ENCODE data around the gene ASXL1.

ASXL1 gene

DNA sequence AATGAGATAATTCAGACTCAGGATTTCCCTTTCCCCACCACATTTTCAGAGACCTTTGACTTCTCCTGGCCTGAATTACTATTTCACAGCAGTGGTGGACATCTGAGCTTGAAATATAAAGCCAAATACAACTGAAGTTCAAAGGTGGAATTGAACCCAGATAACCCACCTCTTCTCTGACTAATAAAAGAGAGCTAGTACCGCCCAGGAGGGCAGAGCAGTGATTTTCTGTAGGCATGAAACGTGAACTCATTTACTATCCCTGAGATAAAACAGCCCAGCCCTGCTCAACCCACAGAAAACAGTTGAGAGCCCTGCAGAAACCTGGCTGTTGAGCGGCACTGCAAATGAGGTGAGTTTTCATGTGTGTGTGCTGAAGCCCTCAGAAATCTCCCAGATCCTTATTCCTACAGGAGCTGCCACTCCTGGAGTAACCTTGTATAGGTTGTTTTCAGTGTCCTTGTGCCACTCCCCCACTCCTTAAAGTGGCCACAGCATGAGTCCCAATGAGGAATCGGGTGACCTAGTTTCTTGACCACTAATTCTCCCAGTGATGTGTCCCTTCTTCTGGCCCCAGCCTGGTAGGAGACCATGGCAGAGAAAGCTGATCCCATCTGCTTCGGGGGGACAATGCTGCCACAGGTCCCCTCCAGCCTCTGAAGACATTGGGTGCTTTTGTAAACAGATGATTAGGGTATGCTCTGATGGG, 127.8 kb downstream of the ASXL1 start:
- Histone ChIP-seq H3K27me3 (ENCODE audit: control insufficient read depth, insufficient read depth, low read length) (peaks cover 5% of the 10 kb centered on the region), H3K4me3 (ENCODE audit: low read depth, low read length) (no peak overlapping the region), H3K9ac (ENCODE audit: low read depth, low read length) (no peak overlapping the region)

DNA sequence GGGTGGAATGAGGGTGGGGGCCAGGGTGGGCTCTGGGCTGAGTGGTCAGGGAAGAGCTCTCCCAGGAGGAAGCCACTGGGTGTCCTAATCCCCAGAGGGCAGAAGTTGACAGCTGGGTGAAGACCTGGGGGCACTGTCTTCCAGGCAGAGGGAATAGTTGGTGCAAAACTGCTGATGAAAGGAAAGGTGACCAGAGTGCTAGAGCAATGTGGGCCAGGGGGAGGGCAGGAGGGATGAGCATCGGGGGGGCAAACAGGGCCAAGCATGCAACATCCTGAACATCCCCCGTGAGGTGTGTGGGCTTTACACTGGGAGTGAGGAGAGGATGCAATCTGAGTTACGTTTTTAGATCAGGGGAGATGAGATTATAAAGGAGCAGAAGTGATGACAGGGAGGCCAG, 129.2 kb downstream of the ASXL1 start:
- Histone ChIP-seq H3K27me3 (ENCODE audit: control insufficient read depth, insufficient read depth, low read length) (peaks cover 5% of the 10 kb centered on the region), H3K36me3 (ENCODE audit: control insufficient read depth, insufficient read depth, low read length) (no peaks in the 10 kb centered on the region), H3K4me1 (ENCODE audit: control insufficient read depth, insufficient read depth, low read length) (peaks cover 4% of the 10 kb centered on the region), H3K9me3 (ENCODE audit: control insufficient read depth, insufficient read depth, low read length) (no peaks in the 10 kb centered on the region), H3K9ac (ENCODE audit: low read depth, low read length) (no peak overlapping the region), H3K4me3 (ENCODE audit: low read depth, low read length) (no peak overlapping the region)

More for the DNA sequence above, 127.8 kb downstream of the ASXL1 start:
- Histone ChIP-seq H3K4me1 (ENCODE audit: control insufficient read depth, insufficient read depth, low read length) (peaks cover 13% of the 10 kb centered on the region), H3K9me3 (ENCODE audit: control insufficient read depth, insufficient read depth, low read length) (no peaks in the 10 kb centered on the region), H3K36me3 (ENCODE audit: control insufficient read depth, insufficient read depth, low read length) (no peaks in the 10 kb centered on the region)

DNA sequence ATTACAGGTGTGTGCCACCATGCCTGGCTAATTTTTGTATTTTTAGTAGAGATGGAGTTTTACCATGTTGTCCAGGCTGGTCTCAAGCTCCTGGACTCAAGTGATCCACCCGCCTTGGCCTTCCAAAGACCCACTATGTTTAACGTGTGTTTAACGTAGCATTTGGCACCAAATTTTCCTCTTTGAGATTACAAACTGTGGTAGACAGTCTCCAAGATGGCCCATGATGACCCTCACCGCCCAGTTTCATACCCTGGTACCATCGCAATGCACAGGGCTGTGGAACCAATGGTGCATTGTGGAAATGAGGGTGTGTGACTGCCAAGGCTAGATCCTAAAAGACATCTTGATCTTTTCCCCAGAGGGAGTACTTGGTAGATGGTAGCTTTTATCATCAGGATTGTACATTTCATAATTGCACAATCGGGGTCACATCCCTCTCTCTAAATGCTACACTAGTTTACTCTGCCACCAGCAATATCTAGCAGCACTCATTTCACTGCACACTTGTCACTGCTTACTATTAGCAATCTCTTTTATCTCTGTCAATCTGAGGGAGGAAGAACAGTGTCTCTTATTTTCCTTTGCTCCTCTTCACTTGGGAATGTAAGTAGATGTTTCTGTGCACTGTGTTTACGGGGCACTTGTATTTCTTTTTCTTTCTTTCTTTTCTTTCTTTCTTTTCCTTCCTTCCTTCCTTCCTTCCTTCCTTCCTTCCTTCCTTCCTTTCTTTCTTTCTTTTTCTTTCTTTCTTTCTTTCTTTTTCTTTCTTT, 130.1 kb downstream of the ASXL1 start:
- Histone ChIP-seq H3K9ac (ENCODE audit: low read depth, low read length) (no peak overlapping the region), H3K9me3 (ENCODE audit: control insufficient read depth, insufficient read depth, low read length) (no peaks in the 10 kb centered on the region), H3K4me1 (ENCODE audit: control insufficient read depth, insufficient read depth, low read length) (peaks cover 4% of the 10 kb centered on the region), H3K36me3 (ENCODE audit: control insufficient read depth, insufficient read depth, low read length) (no peaks in the 10 kb centered on the region), H3K4me3 (ENCODE audit: low read depth, low read length) (no peak overlapping the region), H3K27me3 (ENCODE audit: control insufficient read depth, insufficient read depth, low read length) (peaks cover 5% of the 10 kb centered on the region)
